Measurements from ENCODE around the gene ELMO1.

The ELMO1 gene

DNA sequence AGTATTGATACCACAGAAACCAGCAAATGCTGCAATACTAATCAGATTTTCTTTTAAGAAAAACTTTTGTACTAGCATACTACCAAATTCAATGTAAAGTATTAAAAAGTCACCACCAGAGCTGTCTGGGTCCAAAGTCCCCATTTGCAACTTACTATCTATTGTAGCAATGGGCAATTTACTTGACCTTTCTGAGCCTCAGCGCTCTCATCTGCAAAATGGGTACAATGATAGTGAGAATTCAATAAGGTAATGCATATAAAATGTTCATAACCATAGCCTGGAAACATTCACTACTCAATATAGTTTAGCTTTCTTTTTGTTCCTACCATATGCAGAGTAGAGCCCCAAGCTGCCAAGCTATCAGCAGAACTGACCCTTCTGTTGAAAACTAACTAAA is 337.2 kb downstream of the ELMO1 start:
- Histone ChIP-seq H3K79me2 (ENCODE audit: control insufficient read depth, insufficient read depth, low read length, poor library complexity) (no peaks in the 10 kb centered on the region), H3K27ac (ENCODE audit: low read depth, low read length) (no peak overlapping the region), H2AFZ (ENCODE audit: insufficient read depth, low read length, poor library complexity) (no peak overlapping the region), H3K4me1 (ENCODE audit: control insufficient read depth in 1 of 2, insufficient read depth in 2 of 2, low read length in 2 of 2) (peaks cover 4 to 6% of the 10 kb centered on the region in 2 experiments), H4K12ac (ENCODE audit: low read depth, low read length) (no peak overlapping the region), H3K9me3 (ENCODE audit: insufficient read depth, low read depth, low read length) (no peaks in the 10 kb centered on the region), H3K36me3 (ENCODE audit: control insufficient read depth in 1 of 2, insufficient read depth in 2 of 2, low read length in 2 of 2) (no peaks in the 10 kb centered on the region), H2BK12ac (ENCODE audit: low read length) (no peak overlapping the region), H2BK120ac (ENCODE audit: insufficient read depth, low read length, poor library complexity) (no peak overlapping the region), H2BK5ac (ENCODE audit: low read depth, low read length, poor library complexity) (no peak overlapping the region), H3K4me3 (ENCODE audit: low read depth, low read length) (no peak overlapping the region), H3K14ac (ENCODE audit: low read length) (no peak overlapping the region), H3K4me2 (ENCODE audit: low read length) (no peak overlapping the region), H3K79me1 (ENCODE audit: low read length) (no peaks in the 10 kb centered on the region), H3K4ac (ENCODE audit: low read depth, low read length) (no peak overlapping the region), H3K9ac (ENCODE audit: low read length) (no peak overlapping the region), H2AK5ac (ENCODE audit: low read length) (no peak overlapping the region), H3K18ac (ENCODE audit: low read length) (no peak overlapping the region), H4K8ac (ENCODE audit: low read depth, low read length) (no peak overlapping the region), H4K91ac (ENCODE audit: low read depth, low read length) (no peak overlapping the region), H3K27me3 (ENCODE audit: insufficient read depth, low read length) (no peaks in the 10 kb centered on the region), H3K23ac (ENCODE audit: low read length) (no peak overlapping the region)
- no peak for DNase-seq
- no CpG with 5 or more reads among the region's 1 CpG for WGBS (ENCODE audit: extremely low coverage, insufficient coverage, insufficient read length)

GRCh38 chr7:37110660-37111424 is 337.8 kb downstream of the ELMO1 start:
- H3K4ac ChIP-seq (ENCODE audit: low read depth, low read length), result no peak overlapping the region
- H2BK5ac ChIP-seq (ENCODE audit: low read depth, low read length, poor library complexity), result no peak overlapping the region
- H3K23ac ChIP-seq (ENCODE audit: low read length), result no peak overlapping the region
- H3K79me2 ChIP-seq (ENCODE audit: control insufficient read depth, insufficient read depth, low read length, poor library complexity), result no peaks in the 10 kb centered on the region
- H2AK5ac ChIP-seq (ENCODE audit: low read length), result no peak overlapping the region
- no peak overlapping the region for H2BK12ac ChIP-seq (ENCODE audit: low read length)
- no peak overlapping the region for H3K18ac ChIP-seq (ENCODE audit: low read length)
- no peaks in the 10 kb centered on the region for H3K9me3 ChIP-seq (ENCODE audit: insufficient read depth, low read depth, low read length)
- peaks cover 4 to 6% of the 10 kb centered on the region in 2 experiments for H3K4me1 ChIP-seq (ENCODE audit: control insufficient read depth in 1 of 2, insufficient read depth in 2 of 2, low read length in 2 of 2)
- H3K79me1 ChIP-seq (ENCODE audit: low read length), result no peaks in the 10 kb centered on the region
- no peak overlapping the region for H2AFZ ChIP-seq (ENCODE audit: insufficient read depth, low read length, poor library complexity)
- H4K91ac ChIP-seq (ENCODE audit: low read depth, low read length), result no peak overlapping the region
- no peaks in the 10 kb centered on the region for H3K36me3 ChIP-seq (ENCODE audit: control insufficient read depth in 1 of 2, insufficient read depth in 2 of 2, low read length in 2 of 2)
- DNase-seq, result peak; percentile 4 to 9
- H3K14ac ChIP-seq (ENCODE audit: low read length), result no peak overlapping the region
- H4K8ac ChIP-seq (ENCODE audit: low read depth, low read length), result no peak overlapping the region
- no peak overlapping the region for H4K12ac ChIP-seq (ENCODE audit: low read depth, low read length)
- H2BK120ac ChIP-seq (ENCODE audit: insufficient read depth, low read length, poor library complexity), result no peak overlapping the region
- WGBS (ENCODE audit: extremely low coverage, insufficient coverage, insufficient read length), result no CpG with 5 or more reads among the region's 5 CpGs
- H3K9ac ChIP-seq (ENCODE audit: low read length), result peak overlapping the region; percentile 14
- no peak overlapping the region for H3K4me3 ChIP-seq (ENCODE audit: low read depth, low read length)
- no peaks in the 10 kb centered on the region for H3K27me3 ChIP-seq (ENCODE audit: insufficient read depth, low read length)
- H3K4me2 ChIP-seq (ENCODE audit: low read length), result no peak overlapping the region
- H3K27ac ChIP-seq (ENCODE audit: low read depth, low read length), result no peak overlapping the region

DNA sequence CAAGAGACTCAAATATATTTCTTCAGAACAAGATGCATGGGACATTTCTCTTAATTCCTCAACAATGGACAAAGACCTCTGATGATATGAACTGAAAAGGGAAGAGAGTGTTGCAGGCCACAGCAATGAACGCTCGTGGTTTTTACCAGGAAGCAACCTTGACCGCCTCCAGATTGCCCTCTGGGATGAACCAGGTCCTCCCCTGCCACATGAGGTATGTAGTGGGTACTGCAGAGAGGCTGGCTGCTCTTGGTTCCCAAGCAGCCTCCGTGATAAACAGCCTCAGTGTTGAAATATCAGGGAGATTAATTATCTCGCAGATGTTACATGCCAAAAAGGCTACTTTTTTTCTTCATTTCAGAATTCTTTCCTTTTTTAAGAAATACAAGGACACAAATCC is 338.8 kb downstream of the ELMO1 start:
- H3K4ac ChIP-seq (ENCODE audit: low read depth, low read length), result no peak overlapping the region
- no peak overlapping the region for H3K14ac ChIP-seq (ENCODE audit: low read length)
- no peaks in the 10 kb centered on the region for H3K27me3 ChIP-seq (ENCODE audit: insufficient read depth, low read length)
- no peaks in the 10 kb centered on the region for H3K9me3 ChIP-seq (ENCODE audit: insufficient read depth, low read depth, low read length)
- H3K27ac ChIP-seq (ENCODE audit: low read depth, low read length), result no peak overlapping the region
- H3K79me2 ChIP-seq (ENCODE audit: control insufficient read depth, insufficient read depth, low read length, poor library complexity), result no peaks in the 10 kb centered on the region
- no peaks in the 10 kb centered on the region for H3K36me3 ChIP-seq (ENCODE audit: control insufficient read depth in 1 of 2, insufficient read depth in 2 of 2, low read length in 2 of 2)
- H2BK120ac ChIP-seq (ENCODE audit: insufficient read depth, low read length, poor library complexity), result no peak overlapping the region
- H2BK5ac ChIP-seq (ENCODE audit: low read depth, low read length, poor library complexity), result no peak overlapping the region
- H3K4me3 ChIP-seq (ENCODE audit: low read depth, low read length), result no peak overlapping the region
- H3K79me1 ChIP-seq (ENCODE audit: low read length), result no peaks in the 10 kb centered on the region
- H4K8ac ChIP-seq (ENCODE audit: low read depth, low read length), result no peak overlapping the region
- H2AK5ac ChIP-seq (ENCODE audit: low read length), result no peak overlapping the region
- no CpG with 5 or more reads among the region's 5 CpGs for WGBS (ENCODE audit: extremely low coverage, insufficient coverage, insufficient read length)
- no peak for DNase-seq
- H3K23ac ChIP-seq (ENCODE audit: low read length), result no peak overlapping the region
- H4K91ac ChIP-seq (ENCODE audit: low read depth, low read length), result no peak overlapping the region
- no peak overlapping the region for H3K18ac ChIP-seq (ENCODE audit: low read length)
- no peak overlapping the region for H3K4me2 ChIP-seq (ENCODE audit: low read length)
- no peak overlapping the region for H4K12ac ChIP-seq (ENCODE audit: low read depth, low read length)
- peaks cover 4 to 6% of the 10 kb centered on the region in 2 experiments for H3K4me1 ChIP-seq (ENCODE audit: control insufficient read depth in 1 of 2, insufficient read depth in 2 of 2, low read length in 2 of 2)
- no peak overlapping the region for H2AFZ ChIP-seq (ENCODE audit: insufficient read depth, low read length, poor library complexity)
- H2BK12ac ChIP-seq (ENCODE audit: low read length), result no peak overlapping the region
- H3K9ac ChIP-seq (ENCODE audit: low read length), result no peak overlapping the region

DNA sequence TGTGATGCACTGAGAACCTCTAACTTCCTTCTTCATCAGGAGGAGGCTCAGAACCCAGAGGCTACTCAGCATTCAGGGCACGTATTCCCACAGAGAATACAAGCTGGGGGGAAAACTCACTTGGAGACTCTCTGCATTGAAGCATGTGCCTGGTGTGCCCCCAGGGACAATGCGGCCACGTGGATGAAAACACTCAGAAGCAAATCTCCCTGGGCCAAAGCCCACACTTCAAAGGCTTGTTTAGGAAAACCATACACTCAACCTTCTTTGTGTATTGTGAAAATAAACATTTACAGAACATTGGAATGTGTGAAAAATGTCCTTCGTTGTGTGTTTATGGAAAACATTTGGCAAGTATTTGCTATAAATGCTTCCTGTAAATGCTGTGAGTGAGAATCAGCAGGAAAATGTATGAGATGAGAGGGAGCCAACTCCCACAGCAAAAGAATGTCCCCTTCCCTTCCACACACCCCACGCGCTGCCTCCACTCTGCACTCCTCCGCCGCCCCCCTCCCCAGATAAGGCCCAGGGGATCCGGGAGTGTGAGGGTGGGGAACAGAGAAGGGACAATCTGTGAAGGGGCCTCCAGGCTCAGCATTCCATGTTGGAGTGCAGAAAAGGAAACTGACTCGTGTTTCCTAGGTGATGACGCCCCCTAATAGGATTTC is 339.5 kb downstream of the ELMO1 start:
- H2BK120ac ChIP-seq (ENCODE audit: insufficient read depth, low read length, poor library complexity), result no peak overlapping the region
- no peaks in the 10 kb centered on the region for H3K27me3 ChIP-seq (ENCODE audit: insufficient read depth, low read length)
- no peak overlapping the region for H2BK5ac ChIP-seq (ENCODE audit: low read depth, low read length, poor library complexity)
- H2AK5ac ChIP-seq (ENCODE audit: low read length), result no peak overlapping the region
- no peak overlapping the region for H3K9ac ChIP-seq (ENCODE audit: low read length)
- DNase-seq, result no peak
- no peak overlapping the region for H3K23ac ChIP-seq (ENCODE audit: low read length)
- no peak overlapping the region for H2AFZ ChIP-seq (ENCODE audit: insufficient read depth, low read length, poor library complexity)
- no peaks in the 10 kb centered on the region for H3K79me1 ChIP-seq (ENCODE audit: low read length)
- no peak overlapping the region for H4K8ac ChIP-seq (ENCODE audit: low read depth, low read length)
- H3K27ac ChIP-seq (ENCODE audit: low read depth, low read length), result no peak overlapping the region
- H3K18ac ChIP-seq (ENCODE audit: low read length), result no peak overlapping the region
- H3K4me2 ChIP-seq (ENCODE audit: low read length), result no peak overlapping the region
- no peaks in the 10 kb centered on the region for H3K36me3 ChIP-seq (ENCODE audit: control insufficient read depth in 1 of 2, insufficient read depth in 2 of 2, low read length in 2 of 2)
- no peak overlapping the region for H4K12ac ChIP-seq (ENCODE audit: low read depth, low read length)
- H3K4me1 ChIP-seq (ENCODE audit: control insufficient read depth in 1 of 2, insufficient read depth in 2 of 2, low read length in 2 of 2), result peaks cover 4 to 6% of the 10 kb centered on the region in 2 experiments
- no peak overlapping the region for H4K91ac ChIP-seq (ENCODE audit: low read depth, low read length)
- H3K79me2 ChIP-seq (ENCODE audit: control insufficient read depth, insufficient read depth, low read length, poor library complexity), result no peaks in the 10 kb centered on the region
- no peaks in the 10 kb centered on the region for H3K9me3 ChIP-seq (ENCODE audit: insufficient read depth, low read depth, low read length)
- no peak overlapping the region for H3K4ac ChIP-seq (ENCODE audit: low read depth, low read length)
- H2BK12ac ChIP-seq (ENCODE audit: low read length), result no peak overlapping the region
- no peak overlapping the region for H3K14ac ChIP-seq (ENCODE audit: low read length)
- no CpG with 5 or more reads among the region's 11 CpGs for WGBS (ENCODE audit: extremely low coverage, insufficient coverage, insufficient read length)
- H3K4me3 ChIP-seq (ENCODE audit: low read depth, low read length), result no peak overlapping the region

Measured in trophoblast cell (in vitro differentiated cells and primary cell).